Measurements from ENCODE around the gene SRPRB.

DNA sequence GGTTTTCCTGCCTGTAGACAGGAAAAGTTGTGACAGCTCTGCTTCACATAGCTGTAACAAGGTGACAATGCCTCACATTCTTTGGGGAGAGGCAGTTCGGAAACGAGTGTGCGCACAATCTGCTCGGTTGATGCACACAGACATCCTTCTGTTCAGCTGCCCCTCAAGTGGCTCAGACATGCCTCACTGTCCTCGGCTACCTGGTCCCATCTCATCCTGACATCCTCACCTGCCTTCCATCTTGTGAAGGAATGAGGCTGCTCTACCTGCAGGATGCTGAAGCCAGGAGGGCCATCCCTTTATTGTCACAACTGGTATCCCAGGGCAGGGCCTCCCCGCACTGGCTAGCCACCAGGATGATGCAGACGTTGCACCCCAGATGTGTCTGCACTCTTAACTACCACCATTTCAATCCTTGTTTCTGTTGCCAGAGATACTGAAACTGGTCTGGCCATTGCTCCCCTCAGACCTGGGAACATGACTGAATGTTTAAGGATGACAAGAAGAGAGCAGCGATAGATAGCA, 19.4 kb downstream of the SRPRB start:
- TF ChIP-seq, protein P1, sequence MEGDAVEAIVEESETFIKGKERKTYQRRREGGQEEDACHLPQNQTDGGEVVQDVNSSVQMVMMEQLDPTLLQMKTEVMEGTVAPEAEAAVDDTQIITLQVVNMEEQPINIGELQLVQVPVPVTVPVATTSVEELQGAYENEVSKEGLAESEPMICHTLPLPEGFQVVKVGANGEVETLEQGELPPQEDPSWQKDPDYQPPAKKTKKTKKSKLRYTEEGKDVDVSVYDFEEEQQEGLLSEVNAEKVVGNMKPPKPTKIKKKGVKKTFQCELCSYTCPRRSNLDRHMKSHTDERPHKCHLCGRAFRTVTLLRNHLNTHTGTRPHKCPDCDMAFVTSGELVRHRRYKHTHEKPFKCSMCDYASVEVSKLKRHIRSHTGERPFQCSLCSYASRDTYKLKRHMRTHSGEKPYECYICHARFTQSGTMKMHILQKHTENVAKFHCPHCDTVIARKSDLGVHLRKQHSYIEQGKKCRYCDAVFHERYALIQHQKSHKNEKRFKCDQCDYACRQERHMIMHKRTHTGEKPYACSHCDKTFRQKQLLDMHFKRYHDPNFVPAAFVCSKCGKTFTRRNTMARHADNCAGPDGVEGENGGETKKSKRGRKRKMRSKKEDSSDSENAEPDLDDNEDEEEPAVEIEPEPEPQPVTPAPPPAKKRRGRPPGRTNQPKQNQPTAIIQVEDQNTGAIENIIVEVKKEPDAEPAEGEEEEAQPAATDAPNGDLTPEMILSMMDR (IDR thresholded peaks at IDR 0.05), result no peak
- TF ChIP-seq POLR2A (IDR thresholded peaks at IDR 0.05), result no peak
- TF ChIP-seq EP300 (IDR thresholded peaks at IDR 0.05), result no peak
